Fibroblast of mammary gland (primary cell): ENCODE measurements around the gene GFAP.

Source experiments
- DNase-seq: peaks from one replicate; pipeline ENCODE4 v3.0.0-alpha.2; 2010; ENCODE audit warnings: low read depth
- H3K4me3 ChIP-seq: 2 replicates; pipeline ENCODE4 v1.5.1; 2011; ENCODE audit warnings: low read depth, mild to moderate bottlenecking, low read length, moderate library complexity; ENCODE audit not compliant: control insufficient read depth
- CTCF ChIP-seq: conservative IDR thresholded peaks from 2 replicates; pipeline ENCODE4 v1.5.1; 2011; ENCODE audit warnings: low read depth, low read length, inconsistent platforms; ENCODE audit not compliant: control insufficient read depth, insufficient read depth

The GFAP gene

GRCh38 chr17:44908761-44909326 lies 6.5 kb downstream of the GFAP start:
- H3K4me3 ChIP-seq = no peak overlapping the region
- no peak for DNase-seq
- TF ChIP-seq CTCF = no peak

- no peak for DNase-seq
- TF ChIP-seq CTCF = no peak
- no peak overlapping the region for H3K4me3 ChIP-seq
Measured at GRCh38 chr17:44907729-44908470, 7.4 kb downstream of the GFAP start.

GRCh38 chr17:44906763-44907728 lies 8.3 kb downstream of the GFAP start:
- DNase-seq = no peak
- TF ChIP-seq CTCF = no peak
- H3K4me3 ChIP-seq = no peak overlapping the region

DNA sequence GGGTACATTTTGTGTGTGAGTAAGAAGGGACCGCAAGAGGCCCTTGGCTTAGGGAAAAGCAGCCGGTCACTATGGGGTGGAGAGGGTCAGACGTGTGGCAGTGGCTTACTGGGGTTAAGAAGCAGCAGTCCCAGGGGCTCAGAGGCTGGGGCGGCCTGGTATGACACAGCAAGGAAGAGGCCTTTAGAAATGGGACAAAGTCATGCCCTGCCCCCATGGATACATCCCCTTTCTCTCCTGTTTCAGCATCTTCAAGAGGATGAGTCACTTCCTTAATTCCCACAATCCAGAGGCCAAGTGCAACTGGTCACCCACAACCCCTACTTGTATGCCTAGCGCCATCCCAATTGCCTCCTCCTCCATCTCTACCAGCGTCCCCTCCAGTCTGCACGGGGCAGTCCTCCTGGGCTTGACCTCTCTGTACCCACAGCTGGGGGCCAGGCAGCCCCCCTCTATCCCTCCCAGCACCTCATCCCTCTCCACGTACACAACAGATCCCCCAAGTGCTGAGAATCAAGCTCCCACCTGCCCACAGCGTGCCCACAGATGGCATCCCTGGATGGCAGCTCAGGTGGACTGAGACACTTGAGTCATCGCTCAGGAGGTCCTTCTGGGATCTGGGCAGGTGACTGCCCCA lies 9.2 kb downstream of the GFAP start:
- no peak for TF ChIP-seq CTCF
- DNase-seq = peak; percentile 96

GRCh38 chr17:44905006-44906000 lies 10.0 kb downstream of the GFAP start:
- TF ChIP-seq CTCF = no peak
- H3K4me3 ChIP-seq = no peak overlapping the region
- peak; percentile 28 for DNase-seq

More for the DNA sequence above, 9.2 kb downstream of the GFAP start:
- no peak overlapping the region for H3K4me3 ChIP-seq
